GM04503 (cell line): Measurements from ENCODE around the gene PARD3.
"Not testable (repeated sequence)": the region's sequence is repeated elsewhere in the genome, so short reads cannot be mapped to it uniquely, and the experiment has no call there.

Experiments used
- DNase-seq: peaks from one replicate; pipeline ENCODE4 v3.0.0-alpha.2; 2012; ENCODE audit warnings: low read depth

PARD3 gene

DNA sequence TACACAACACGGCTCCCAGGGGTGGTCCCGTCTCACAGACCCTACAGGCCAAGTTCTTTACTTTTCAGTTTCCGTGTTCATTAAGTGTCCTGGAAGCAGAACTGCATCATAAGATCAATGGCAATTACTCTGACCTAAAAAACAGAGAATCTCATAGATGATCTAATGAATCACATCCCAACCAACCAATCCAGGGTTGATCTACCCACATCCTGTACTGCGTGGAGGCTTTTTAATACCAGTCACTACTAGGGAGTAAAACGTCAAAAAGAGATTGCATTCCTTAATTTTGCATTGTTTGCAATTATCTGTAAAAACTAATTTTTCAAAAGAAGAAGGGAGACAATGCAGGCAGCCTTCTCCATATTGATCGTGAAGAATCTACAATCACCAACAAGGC is 72.6 kb downstream of the PARD3 start:
- DNase-seq, result no peak

DNA sequence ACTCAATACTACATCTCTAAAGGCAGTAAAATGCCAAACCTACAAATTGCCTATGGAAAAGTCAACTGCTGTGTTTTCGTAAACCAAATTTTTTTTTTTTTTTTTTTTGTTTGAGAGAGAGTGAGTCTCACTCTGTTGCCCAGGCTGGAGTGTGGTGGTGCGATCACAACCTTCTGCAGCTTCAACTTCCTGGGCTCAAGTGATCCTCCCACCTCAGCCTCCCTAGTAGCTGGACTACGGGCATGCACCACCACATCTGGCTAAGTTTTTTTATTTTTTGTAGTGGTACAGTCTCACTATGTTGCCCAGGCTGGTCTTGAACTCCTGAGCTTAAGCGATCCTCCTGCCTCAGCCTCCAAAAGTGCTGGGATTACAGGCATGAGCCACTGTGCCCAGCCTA is 74.0 kb downstream of the PARD3 start:
- DNase-seq, result not testable (repeated sequence)

DNA sequence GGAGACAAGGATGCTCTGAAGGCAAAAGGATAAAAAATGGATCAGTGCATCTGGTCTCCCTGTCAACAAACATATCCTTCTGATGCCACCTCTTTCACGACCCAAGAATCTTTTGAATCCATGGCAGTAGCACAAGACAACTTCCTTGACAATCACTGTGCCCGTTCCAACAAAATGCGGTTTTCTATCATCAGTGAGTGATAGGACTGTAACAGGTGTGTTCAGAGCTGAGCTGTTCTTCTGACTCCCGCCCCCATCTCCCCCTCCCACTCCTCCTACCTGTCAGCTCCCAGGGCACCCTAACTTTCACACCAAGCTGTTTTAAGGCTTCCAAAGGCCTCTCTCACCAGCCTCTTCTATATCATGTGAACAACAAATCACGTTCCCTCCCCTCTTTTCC is 74.8 kb downstream of the PARD3 start:
- no peak for DNase-seq

DNA sequence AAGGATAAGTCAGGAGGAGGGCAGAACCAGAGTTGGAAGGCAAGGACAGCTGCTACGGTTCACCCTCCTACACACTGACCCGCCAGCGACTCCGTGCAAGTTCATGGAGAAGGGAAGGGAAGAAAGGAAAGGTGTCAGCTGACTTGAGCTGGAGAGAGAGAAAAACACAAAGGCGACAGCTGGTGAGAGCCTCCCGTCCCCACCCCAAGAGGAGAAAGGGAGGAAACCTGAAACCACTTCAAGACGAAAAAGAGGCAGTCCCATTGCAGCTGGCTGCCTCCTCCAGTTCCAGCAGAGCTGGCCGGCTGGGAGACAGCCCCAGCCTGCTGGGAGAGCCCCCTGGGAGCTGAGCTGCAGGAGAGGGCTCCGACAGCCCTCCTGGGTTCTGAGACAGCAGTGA is 75.2 kb downstream of the PARD3 start:
- DNase-seq, result no peak

DNA sequence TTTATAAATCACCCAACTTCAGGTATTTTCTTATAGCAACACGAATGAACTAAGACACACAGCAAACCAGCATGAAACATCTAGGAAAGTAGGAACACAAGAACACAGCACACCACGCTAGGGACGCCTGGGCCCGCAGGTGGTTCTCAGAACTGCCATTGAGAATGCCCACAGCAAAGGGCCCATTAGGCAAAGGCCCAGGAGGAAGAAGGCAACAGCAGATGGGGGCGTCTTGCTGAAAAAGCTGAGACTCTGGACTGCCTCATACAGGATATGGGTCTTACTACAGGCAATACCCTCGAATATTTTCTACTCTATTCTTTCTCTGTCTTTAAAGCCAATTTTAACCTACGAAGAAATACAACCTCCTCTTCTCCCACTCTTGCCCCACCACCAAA is 77.3 kb downstream of the PARD3 start:
- DNase-seq, result no peak

DNA sequence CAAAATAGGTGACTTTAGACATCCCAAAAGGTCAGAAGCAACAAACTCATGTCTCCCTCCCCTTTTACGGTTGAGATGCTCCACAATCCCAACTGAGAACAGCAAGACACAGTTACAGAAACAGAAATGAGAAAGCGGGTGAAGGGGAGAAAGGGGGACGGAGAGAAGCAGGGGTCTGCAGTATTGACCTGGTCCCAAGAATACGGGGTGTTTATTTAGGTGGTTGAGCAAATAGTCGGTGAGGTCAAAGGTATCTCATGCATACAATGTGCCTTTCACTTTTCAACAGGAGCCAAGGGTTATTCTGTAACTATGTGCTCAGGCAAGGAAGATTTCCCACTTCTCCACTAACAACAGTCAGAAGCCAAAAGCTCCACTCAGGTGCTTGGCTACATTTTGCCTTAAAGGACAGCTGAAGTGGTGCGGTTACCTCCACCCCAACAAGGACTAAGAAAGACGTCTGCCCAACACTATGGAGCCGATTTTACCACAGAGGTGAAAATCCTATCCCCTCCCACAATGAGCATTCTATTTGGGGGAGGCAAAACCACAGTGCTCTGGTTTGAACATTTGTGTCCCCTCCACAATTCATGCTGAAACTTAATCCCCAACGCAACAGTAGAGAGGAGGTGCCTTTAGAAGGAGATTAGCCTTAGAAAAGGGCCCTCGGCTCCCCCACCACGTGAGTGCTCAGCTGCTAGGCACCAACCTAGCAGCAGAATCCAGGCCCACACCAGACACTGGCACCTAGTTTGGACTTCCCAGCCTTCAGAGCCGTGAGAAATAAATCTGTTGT is 77.9 kb downstream of the PARD3 start:
- DNase-seq, result no peak

DNA sequence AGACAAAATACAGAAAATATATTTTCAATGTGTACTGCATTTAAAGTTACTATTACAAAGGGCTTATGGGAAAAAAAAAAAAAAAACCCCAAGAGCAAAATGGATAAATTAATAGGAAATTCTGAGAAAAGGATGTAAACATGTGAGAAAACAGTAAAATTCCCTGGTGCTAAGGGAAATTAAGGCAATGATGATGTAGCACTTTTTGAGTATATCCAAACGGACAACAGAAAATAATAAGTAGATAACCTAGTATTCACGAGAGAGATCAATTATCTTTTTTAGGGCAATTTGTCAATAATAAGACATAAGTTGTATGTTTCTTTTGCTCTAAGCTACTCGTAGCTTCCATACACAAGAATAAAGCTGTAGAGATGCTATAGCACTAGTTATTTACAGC is 80.2 kb downstream of the PARD3 start:
- no peak for DNase-seq

DNA sequence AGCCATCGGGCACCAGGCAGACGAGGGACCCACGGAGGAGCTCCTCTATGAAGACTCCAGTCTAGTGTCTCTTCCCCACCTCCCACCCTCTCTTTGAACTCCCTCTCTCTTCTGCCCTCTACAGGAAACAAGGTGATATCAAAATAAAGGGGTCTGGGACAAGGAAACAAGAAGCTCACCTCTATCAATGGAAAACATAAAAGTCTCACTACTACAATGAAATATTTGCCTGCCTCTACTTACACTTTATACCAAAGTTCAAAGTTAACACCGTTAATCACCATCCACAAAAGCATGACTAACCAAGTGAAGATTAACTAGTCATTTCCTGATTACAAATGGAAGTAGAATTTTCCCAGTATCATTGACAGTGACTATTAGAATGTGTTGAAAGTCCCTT is 82.2 kb downstream of the PARD3 start:
- DNase-seq, result no peak

DNA sequence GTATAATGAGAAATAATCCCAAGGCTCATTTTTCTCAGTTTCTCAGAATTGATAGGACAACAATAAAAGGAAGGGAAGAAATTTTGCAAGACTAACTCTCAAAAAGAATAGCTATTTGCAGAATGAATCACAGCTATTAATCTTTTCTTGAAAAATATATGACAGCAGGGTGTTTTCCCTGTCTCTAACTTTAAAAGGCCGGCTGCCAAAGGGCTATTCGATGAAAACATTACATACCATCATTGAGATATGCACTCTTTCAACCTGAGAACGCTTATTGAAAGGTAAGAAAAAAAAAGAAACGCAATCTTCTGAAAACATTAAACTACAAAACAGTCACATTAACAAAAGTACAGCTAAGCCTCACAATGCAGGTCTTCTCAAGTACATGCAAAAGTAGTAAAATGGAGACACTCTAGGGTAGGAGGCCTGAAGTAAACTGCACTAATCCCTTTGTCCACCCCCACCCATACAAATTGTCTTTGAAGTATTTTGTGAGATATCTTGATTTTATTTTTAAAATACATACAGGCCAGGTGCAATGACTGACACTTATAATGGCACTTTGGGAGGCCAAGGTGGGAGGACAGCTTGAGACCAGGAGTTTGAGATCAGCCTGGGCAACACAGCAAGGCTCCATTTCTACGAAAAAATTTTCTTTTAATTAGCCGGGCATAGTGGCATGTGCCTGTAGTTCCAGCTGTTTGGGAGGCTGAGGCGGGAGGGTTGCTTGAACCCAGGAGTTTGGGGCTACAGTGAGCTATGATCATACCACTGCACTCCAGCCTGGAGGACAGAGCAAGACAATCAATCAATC is 83.0 kb downstream of the PARD3 start:
- DNase-seq, result peak; percentile 53

DNA sequence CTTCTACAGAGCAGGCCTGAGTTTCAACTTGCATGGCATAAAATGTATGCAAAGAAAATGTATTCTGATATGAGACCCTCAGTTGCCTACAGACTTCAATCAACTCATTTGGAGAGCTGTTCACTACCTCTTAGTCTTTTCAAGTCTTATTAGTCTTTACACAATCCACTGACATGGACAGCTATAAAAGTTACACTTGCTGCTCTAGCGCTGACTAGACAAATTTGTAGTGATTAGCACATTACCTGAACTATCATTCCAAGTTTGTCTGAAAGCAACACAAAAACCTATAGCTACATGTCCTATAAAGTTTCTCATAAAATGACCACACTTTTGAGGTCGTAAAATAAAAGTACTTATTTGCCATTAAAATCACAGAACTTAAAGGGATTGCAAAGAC is 83.9 kb downstream of the PARD3 start:
- DNase-seq, result no peak

DNA sequence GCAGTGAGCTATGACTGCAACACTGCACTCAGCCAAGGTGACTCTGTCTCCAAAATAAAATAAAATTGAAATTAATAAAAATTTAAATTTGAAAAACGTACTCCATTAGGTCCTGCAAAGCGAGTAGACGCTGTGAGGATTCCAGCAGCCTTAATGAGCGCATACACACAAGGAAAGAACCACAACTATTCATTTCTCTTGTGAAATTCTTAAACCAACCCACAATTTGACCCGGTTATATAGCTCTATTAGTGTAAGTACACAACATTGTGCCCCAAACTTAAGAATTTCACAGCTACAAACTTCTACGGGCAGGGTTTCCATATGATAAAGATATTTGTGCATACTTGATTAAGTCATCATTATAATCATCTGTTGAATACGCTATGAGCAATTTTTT is 84.4 kb downstream of the PARD3 start:
- DNase-seq, result no peak

DNA sequence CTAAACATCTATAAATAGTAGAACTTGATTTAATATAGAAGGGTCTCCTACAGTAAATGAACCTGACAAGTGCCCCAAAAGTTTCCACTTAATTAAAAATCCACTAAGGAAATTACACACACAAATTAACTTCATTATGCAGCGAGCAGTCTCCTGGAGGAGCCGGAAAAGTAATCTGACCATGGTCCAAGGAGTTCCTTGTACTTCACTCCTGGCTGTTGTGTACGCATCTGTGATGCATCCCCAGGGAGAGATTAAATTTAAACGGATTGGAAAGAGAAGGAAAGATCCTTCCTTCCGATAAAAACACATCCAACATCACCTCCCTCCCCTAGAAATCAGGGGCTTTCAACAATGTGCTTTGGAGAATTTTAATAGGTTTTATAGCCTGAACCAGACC is 85.5 kb downstream of the PARD3 start:
- DNase-seq, result no peak

DNA sequence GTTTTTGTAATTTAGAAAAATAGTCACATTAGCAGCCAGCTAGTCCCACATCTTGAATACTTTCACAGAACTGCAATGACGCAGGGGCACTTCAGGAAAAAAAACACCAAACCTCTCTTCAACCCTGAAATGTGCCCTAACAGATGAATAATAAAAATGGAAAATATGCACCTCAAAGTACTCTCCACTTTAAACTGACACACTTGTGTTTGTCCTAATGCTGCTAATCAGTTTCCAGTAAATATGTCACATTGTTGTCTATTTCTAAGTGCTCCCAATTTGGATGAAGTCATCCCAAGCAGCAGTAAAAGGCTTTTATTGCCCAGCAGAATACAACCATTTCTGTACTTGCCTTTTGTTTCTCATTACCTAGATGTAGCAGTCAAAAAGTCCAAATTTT is 86.7 kb downstream of the PARD3 start:
- no peak for DNase-seq

DNA sequence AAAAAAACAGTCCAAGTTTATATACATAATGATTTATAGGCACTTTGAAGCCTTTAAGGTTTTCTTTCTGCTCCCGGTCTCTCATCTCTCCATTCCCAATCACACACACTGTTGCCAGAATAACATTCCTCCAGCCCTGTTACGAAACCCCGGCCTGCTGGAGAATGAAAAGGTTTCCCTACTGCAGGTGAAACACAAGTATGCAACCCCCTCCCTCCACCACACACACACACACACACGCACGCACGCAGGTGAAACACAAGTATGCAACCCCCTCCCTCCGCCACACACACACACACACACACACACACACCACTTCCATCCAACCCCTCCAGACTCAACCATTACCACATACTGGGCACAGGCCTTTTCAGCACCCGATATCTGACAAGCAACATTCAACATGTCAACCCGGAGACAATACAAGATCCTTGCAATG is 87.5 kb downstream of the PARD3 start:
- DNase-seq, result no peak

DNA sequence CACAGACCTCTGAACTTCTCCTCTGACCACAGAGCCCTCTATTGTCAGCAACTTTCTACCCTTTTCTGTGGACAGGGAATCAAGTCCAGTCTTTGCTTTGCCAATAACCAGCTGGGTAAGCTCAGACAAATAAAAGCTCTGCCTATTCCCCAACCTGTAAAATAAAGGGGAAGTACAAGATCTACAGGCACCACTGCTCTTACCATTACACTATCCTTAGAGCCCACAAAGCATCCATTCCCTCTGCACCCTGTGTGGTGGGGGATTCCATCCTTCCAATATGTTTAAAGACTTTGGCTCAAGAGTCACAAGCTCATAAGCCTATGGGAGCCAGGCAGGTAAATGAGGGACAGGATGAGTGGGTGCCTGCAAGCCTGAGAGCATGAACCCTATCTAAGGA is 88.2 kb downstream of the PARD3 start:
- DNase-seq, result no peak

DNA sequence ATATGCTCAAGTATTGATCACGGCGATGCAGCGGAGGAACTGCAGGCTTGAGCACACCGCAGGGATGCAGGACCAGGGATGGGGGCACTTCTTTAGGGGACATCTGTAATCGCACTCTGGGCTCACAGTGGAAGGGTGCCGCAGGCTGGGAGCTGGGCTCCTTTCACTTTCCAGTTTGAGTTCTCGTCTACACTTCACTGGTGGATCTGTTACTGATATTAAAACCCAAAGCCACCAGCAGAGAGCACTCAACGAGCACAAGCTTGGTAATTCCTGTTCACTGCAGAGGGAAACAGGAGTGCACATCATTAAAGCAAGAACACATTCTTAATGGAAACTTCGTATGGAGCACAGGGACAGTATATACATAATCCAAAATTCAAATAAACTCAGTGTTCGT is 91.3 kb downstream of the PARD3 start:
- DNase-seq, result no peak

DNA sequence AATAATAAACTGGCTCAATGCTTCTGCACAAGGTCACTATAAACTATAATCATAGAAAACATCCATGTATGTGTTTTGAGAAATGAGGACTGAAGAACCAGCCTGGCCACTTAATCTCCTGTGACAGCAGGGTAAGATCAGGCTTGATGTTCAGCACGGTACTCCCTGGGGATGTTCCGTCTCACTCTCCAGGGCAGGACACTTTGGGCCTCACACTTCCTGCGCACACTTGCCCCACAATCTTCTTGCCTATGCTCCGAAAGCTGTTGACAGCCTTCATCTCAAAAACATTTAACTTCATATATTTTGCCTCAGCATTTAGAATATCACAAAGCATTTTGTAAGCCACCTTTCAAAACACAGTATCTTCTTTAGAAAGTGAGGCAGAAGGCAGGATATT is 92.7 kb downstream of the PARD3 start:
- DNase-seq, result no peak

DNA sequence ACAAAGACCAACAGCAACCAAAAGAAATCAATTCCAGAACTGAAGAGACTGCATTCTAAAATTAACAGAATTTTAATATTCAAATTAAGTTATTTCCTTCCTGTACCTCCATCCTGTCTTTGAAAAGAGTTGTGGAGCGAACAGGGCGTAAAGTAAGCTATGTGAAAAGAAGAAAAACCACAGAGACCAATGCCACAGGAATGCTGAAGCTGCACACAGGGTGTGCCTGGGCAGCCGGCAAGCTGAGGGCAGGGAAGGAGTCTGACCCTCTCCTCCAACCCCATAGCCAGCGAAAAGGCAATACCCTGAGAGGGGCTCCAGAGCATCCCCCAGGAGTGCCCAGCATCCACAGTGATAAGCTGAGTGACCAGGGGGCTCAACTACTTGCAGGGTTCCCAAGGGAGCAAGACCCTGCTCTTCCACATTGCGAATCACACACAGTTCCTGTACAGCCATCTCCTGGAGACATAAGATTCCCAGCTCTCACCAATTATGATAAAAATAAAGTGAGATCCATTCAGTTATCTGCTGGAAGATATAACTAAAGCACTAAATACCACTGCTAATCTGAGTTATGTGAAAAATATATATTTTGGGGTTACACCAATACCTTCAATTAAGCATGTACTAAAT is 93.8 kb downstream of the PARD3 start:
- no peak for DNase-seq

DNA sequence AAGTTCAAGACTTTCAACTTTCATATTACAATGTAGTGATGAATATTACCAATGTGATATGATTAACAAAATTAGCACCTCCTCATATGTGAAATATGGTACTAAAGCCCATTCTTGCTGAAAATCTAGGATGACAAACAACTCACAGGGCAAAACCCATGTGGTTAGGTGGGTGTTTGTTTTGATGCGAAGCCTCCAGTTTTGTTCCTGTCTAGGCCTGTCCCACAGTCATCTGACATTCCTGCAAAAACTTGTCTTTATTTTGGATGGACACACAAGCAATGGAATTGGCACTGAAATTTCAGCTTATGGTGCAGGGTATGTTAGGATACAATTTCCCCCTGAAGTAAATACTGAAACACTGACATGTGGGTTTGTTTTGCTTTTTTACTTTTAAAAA is 95.3 kb downstream of the PARD3 start:
- DNase-seq, result no peak

DNA sequence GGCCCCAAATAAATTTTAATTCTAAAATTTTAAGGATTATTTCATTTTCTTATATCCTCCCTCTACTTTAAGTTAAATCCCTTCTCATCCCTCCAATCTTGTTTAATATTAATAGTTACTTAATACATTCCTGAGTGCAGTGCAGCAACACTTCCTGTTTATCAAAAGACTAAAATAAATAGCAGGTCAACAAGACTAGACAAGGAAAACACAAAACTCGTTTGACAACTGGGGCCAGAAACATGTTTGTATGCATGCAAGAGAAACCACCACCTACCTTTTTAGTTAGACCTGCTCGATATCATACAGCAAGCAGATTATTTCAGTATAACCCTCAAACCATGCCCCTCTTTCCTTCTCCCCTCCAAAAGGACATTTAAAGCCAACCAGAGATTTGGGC is 95.8 kb downstream of the PARD3 start:
- no peak for DNase-seq

DNA sequence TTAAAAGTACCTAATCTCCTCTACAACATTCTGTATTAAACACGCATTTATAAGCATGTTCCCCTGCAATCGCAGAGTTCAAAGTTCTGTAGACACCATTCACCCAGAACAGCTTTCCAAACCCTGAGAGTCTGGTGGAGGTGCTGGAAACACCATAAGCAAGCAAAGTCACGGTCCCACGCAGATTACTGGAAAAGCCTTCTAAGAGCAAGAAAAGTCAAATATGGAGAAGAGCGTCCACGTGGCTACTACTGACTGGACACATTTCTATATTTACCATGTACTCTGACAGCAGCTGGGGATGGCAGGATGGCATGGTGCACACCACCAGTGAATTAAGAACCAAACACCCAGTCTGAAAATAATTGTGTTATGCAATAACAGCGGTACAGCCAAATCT is 97.7 kb downstream of the PARD3 start:
- DNase-seq, result no peak

DNA sequence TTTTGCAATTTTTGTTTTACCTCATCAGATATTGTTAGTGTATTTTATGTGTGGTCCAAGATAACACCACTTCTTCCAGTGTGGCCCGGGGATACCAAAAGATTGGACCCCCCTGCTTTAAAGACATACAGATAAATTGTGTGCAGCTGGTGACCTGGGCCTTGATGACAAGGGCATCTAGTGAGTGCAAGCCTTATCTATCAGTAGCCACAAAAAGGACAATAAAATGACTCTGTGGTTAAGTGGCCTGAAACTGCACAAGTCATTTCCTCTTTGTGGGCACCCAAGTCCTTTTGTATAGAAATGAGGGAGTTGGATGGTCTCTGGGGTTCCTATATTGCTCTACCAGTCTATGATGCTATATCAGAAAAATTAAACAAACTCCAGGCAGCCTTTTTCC is 98.1 kb downstream of the PARD3 start:
- no peak for DNase-seq

DNA sequence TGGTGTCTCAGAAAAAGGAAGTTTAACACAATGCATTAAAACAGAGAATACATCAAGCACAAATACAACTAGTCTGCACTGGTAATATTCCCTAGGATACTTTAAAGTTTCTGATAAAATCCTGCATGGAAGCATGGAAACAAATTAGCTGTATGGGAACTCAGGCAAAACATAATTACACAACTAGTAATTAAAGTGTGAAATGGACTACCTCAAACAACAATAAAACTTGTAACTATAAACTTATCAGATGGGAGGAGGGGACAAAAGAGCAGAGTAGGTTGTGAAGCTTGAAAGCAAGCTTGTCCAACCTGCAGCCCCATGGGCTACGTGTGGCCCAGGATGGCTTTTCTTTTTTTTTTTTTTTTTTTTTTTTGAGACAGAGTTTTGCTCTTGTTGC is 98.9 kb downstream of the PARD3 start:
- no peak for DNase-seq
